GM19395 (cell line): ENCODE data around the gene MLST8.
"Not testable (repeated sequence)": the region's sequence is repeated elsewhere in the genome, so short reads cannot be mapped to it uniquely, and the experiment has no call there.

Source experiments
- ATAC-seq: cut with Tn5 transposase; IDR thresholded peaks from one replicate; pipeline ENCODE4 v1.9.1; 2021; ENCODE audit warnings: mild to moderate bottlenecking, moderate library complexity; ENCODE audit not compliant: unreplicated experiment

Gene MLST8

GRCh38 chr16:2189252-2189893 is 15.9 kb upstream of the MLST8 start:
- no peak for ATAC-seq

DNA sequence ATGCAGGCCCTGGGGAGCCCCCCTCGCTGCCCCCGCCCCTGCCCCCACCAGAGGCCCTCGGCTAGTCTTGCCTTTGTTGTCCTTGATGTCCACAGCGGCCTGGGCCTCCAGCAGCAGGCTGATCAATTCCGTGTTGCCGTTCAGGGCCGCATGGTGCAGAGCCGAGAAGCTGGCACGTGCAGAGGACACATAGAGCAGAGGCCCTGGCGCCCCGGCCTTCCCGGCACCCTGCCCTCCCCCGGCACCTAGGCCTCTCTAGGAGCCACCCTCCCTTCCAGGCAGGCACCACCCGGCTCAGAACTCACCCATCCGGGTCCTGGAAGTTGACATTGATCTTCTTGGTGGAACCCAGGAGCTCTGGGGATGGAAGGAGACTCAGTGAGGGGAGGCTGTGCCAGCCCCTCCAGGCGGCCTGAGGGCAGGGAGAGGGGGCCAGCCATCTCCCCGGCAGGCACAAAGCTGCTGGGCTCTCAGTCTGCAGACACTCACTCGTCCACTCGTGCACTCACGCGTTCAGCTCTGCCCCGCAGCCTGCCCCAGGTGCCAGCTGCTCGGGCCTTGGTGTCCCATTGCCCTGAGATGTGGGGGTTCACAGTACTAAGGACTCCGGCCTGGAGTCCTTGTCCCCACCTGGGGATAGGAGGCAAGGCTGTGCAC is 15.1 kb upstream of the MLST8 start:
- ATAC-seq: no peak

DNA sequence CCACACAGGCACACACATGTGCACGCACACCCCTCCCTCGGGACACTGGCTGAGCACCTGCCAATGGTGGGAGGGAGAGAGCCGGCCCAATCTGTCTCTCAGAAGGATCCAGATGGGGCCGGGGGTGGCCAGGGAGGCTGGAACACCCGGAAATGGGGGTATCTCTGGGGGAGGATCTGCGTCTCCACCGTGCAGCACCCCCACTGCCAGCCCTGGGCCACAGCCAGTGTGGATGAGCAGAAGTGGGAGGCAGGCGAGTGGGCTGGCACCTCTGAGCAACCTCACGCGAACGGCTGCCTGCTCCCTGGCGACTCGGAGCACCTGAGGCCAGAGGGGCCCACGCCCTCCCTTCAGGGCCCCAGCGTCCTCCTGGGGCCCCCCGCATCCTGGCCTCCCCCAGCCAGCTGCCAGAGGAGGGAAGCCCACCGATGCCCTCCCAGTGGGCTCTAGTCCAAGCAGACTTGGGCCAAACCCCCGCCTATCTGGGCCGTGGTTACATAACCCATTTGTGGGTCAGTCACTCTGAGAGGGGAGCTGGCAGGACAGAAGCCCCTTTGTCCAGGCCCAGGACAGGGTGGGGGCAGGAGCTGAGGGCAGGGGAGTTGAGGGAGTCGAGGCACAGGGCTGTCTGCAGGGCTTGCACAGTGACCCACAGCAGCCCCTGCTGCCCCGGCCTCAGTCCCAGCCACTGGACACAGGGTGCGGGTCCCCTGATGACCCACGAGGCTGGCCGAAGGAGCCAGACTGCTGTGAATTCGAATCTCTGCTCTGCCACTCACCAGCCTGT is 14.4 kb upstream of the MLST8 start:
- ATAC-seq: no peak

DNA sequence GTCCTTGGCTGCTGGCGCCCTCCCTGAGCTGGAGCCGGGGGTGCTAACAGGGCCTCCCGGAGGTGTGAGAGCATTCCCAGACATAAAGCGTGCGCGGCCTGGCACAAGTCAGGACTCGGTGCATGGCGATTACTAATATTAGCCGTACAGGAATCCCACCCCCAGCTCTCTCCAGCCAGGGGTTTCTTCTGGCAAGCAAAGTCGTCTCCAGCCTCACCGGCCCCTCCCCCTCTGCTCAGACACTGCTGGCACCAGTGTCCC is 13.9 kb upstream of the MLST8 start:
- no peak for ATAC-seq

- ATAC-seq: no peak
Measured at GRCh38 chr16:2194166-2194834, 11.0 kb upstream of the MLST8 start.

GRCh38 chr16:2194852-2195321 is 10.4 kb upstream of the MLST8 start:
- ATAC-seq: no peak

DNA sequence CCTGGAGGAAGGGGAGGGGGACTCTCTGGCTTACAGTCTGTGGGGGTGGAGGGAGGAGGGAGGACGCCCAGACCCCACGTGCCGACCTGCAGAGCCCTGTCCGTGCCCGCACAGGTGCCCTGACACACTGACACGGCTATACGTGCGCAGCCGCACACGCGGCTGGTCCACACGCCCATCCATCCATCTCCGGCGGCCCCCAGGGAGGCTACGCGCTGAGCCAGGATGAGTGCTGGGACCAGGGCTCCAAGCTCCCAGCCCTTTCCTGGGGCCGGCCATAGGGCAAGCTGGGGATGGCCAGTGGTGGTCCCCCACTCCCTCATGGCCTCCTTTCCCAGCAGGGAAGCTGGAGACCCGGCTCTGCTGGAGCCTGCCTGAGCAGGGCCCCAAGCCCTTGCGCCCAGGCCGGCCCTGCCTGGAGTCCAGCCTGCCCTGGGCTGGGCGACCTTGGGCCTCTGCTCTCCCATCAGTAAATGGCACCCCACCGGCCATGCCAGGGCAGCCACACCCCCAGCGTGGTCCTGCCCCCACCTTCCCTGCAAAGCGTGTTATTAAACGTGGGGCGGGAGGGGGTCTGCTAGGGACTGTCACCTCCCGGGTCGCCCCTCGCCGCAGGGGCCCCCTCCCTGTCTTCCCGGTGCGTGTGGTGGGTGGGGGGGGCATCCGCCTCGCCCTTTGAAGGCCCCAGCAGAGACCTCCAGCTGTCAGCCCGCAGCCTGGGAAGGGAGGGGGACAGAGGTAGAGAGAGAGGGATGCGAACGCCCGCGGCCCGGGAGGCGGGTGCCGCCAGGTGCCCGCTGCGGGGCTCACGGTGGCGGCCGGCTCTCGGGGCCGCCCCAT is 9.7 kb upstream of the MLST8 start:
- ATAC-seq: no peak

DNA sequence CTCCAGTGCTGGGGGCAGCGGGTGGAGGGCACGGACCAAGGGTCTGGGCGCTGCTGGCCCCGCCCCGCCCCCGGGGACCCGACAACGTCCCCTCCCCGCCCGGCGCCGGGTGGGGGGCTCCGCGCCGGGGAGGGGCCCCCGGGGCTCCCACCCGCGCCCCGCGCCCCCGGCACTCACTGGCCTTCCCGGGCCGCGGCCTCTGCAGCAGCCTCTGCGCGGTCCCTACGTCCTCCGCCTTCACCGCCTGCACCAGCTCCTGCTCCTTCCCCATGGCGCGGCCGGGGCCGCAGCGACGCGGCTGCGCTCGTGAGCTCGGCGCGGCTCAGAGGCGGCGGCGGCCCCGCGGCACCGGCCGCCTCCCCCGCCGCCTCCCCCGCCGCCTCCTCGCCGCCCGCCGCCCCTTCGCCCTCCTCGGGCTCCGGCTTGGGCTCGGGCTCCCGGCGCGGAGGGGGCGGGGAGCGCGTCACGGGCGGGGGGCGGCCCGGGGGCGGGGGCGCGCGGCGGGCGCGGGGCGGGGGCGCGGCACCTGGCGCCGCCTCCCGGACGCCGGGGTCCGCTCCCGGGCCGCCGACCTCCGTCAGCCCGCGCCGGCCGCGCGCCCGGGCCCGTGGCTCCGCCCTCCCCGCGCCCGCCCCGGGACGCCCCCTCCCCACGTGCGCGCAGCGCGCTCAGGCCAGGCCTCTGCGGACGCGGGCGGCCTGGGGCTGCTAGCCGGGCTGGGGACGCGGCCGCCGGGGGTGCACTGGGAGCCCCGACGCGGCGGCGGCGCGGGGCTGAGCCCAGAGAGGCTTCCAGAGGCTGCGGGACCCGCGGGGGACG is 8.9 kb upstream of the MLST8 start, which contains the start of gene CASKIN1:
Gene CASKIN1 (minus strand): TSS at position 444 of the 819 bp plus-strand sequence. CDS start 173 bp downstream, at position 271.
- ATAC-seq: no peak

DNA sequence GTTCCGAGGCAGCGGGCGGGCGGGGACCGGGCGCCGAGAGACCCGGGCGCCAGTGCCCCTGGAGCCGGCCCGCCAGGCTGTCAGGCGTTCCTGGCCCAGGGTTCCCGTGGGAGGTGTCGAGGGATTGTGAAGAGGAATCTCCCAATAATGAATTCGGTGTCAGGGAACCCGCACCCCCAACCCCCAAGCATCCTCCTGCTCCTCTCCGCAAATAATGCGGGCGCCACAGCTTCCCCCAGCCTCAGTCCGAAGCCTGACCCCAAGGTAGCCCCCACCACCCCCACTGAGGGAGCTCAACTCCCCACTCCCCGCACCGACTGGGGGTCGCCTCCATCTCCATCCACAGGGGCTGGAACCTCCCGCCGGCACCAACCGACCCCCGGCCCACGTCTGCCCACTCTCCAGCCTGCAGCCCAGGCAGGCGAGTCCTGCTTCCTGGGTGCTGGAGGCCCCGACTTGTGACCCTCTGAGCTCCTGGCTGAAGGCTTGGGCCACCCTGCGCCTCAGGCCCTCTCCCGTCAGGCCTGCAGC is 8.2 kb upstream of the MLST8 start:
- ATAC-seq: no peak

DNA sequence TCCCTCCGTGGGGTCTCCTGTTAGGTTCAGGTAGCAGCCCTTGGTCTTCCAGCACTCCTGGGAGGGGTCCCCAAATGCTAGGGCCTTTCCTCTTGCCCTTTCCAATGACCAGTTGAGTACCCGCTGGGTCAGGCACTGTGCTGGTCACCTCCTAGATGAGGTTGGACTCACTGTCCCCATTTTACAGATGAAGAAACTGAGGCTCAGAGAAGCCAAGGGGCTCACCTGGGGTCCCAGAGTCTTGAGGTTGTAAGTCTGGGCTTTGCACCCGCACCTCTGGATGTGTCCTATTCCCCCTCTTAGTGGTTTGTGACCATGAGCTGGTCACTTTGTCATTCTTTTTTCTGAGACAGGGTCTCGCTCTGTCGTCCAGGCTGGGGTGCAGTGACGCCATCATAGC is 7.5 kb upstream of the MLST8 start:
- no peak for ATAC-seq

- no peak for ATAC-seq
Measured at GRCh38 chr16:2198283-2198682, 7.0 kb upstream of the MLST8 start.

- ATAC-seq: no peak
Measured at GRCh38 chr16:2199095-2199494, 6.2 kb upstream of the MLST8 start.

DNA sequence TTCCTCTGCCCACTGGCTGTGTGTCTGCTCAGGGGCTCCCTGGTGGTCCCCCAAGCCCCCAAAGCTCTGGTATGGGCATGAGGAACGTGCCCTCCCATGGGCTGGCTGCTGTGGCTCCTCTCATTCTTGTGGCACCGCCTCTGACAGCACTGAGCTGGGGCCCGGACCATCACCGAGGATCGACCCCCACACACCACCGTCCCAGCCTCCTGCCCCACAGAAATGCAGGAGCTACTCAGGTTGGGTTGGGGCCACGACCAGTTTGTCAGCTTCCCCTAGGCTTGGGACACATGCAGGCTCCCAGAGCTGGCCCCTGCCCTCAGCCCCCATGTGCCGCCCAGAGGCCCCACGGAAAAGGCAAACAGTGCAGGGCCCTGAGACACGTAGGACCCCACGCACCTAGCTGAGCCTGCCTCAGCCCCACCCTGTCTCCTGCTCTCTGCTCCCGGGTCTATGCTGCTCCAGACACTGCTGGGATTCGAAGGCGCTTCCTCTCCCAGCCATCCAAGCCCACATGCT is 5.6 kb upstream of the MLST8 start:
- ATAC-seq: no peak

GRCh38 chr16:2200313-2200712 is 4.9 kb upstream of the MLST8 start:
- ATAC-seq: no peak

DNA sequence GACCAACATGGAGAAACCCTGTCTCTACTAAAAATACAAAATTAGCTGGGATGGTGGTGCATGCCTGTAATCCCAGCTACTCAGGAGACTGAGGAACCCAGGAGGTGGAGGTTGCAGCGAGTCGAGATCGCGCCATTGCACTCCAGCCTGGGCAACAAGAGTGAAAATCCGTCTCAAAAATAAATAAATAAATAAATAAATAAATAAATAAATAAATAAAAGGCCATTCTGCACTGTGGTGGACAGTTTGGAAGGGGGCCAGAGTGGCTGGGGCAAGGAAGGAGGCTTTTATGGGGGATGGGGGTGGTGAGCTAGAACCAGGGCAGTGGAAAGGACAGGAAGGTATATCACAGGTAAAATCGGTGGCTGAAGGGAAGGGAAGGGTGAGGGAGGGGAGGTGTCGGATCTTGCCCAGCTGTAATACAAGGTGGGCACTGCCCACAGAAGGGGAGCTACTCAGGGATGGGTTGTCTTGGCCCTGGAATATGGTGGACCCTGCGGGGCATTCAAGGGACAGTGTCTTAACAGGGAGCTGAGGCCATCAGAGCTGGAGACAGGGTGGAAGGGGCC is 2.0 kb upstream of the MLST8 start:
- not testable (repeated sequence) for ATAC-seq

DNA sequence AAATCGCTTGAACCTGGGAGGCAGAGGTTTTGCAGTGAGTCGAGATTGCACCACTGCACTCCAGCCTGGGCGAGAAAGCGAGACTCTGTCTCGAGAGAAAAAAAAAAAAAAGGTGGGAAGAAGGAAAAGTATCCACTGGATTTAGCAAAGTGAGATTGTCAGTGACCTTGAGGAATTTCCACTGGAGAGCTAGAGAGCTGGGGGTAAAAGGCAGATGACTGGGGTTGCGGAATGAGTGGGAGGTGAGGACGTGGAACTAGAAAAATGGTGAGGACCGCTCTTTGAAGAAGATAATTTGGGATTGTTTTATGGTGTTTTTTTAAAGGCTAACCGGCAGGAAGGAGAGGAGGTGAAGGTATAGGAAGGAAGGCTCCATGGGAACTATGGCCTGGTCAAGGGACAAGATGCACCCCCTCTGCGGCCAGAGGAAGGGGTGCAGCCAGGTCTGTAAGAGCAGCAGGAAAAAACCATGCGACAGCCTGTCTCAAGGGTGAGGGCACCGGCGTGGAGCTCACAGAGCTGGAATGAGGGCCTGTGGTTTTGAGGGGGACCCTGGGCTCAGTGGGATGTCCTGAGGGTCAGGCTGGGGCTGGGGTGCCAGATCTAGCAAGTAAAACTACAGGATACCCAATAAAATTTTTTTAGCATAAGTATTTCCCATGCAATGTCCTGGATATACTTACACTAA is 694 bp upstream of the MLST8 start:
- no peak for ATAC-seq

DNA sequence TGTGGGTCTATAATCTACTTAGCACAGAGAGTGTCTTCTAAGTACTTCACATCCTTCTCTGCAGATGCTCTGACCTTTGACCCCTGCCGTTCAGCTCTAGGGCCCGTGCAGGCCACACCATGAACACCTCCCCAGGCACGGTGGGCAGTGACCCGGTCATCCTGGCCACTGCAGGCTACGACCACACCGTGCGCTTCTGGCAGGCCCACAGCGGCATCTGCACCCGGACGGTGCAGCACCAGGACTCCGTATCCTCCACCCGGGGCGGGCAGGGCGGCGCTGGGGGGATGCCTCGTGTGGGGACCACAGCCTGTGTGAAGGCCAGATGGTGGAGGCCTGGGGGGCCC is 686 bp downstream of the MLST8 start:
- no peak for ATAC-seq

- ATAC-seq: no peak
Measured at GRCh38 chr16:2206420-2206779, 1.1 kb downstream of the MLST8 start.
